GM18907 (cell line): ENCODE data around the gene PEX14.

Source experiments
- ATAC-seq: cut with Tn5 transposase; IDR thresholded peaks from one replicate; pipeline ENCODE4 v1.9.1; 2021; ENCODE audit warnings: mild to moderate bottlenecking, moderate library complexity; ENCODE audit not compliant: unreplicated experiment

PEX14 gene

DNA sequence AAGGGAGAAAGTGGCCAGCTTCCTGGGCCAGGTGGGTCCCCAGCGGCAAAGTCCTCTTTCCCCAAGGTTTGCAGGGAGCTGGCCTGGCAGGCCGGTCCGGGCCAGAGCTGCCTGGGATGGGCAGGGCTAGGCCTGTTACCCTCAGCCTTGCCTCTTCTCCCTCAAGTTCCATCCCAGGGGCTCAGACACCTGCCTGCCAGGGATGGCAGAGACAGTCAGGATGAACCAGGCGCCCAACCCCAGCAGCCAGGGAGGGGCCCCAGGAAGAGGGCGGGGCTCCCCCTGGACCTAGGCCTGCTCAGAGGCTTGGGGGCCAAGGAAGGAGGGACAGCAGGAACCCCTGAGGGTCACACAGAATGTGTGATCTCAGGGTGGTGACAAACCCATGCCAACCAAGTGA is 201.1 kb downstream of the PEX14 start:
- no peak for ATAC-seq

DNA sequence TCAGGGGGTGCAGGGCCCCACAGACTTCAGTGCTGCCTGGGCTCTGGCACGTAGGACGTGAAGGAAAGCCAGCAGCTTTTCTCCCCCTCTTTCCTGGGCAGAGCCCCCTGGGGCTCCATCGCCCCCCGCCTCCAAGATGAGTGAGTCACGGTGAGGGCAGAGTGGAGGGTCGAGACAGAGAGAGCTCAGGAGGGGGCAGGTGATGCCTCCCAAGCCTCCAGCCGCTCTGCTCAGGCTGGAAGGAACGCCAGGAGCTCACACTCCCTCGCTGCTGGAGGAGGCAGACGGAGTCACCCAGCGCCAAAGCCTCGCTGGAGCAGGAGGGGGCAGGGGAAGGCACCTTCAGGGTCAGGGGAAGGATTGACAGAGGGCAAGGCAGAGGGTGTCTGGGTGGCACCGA is 202.2 kb downstream of the PEX14 start:
- no peak for ATAC-seq

DNA sequence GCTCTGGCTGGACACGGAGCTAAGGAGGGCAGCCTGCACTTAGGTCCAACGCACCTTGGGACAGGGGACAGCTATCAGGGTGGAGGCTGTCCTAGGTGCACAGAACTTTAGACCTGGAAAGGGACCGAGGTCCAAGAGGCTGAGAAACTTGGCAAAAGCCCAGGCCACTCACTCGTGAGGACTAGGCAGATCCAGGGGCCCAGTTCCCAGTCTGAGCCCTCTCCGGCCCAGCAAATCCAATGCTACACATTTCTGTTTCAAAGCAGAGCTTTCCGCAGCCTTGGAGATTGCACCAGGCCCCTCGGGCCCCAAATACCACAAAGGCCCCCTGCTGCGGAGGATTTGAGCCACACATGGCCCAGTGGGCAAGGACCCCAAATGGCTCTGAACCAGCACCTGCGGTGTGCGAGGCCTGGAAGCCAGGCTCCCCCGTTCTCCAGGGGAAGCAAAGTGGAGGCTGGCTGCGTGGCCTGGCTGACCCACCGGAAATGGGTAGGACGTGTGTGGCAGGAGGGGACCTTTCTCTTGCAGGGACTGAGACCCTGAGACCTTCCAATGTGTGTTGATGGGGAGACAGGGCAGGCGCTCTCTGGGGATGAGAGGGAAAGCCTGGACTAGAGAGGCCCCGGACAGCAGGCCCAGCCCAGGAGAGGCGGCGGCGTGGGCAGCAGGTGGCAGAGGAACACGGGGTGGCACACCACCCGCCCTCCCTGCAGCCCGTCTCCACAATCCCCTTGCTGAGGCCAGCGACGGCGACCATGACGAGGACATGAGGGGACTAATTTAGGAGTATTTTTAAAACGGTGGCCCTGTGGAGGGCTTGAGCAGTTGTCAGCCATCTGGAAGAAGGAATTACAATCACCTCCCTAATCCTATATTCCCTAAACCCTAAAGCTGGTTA is 203.0 kb downstream of the PEX14 start:
- no peak for ATAC-seq

DNA sequence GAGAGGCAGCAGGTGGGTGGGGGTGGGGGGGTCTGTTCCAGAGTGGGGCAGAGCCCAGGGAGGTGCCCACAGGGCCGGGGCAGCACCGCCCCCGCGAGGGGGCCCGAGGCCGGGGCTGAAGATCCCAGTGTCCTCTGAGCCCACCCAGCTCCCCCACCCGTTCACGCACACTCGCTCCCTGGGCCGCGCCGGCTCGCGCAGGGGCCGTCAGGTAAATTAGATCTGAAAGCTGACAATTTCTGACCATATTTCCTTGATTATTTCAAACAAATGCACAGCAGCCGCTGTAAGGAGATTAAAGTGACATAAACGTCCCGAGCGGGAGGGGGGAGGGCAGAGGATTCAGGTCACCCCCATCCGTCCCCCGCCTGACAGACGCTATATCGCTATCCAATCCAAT is 203.7 kb downstream of the PEX14 start:
- no peak for ATAC-seq

DNA sequence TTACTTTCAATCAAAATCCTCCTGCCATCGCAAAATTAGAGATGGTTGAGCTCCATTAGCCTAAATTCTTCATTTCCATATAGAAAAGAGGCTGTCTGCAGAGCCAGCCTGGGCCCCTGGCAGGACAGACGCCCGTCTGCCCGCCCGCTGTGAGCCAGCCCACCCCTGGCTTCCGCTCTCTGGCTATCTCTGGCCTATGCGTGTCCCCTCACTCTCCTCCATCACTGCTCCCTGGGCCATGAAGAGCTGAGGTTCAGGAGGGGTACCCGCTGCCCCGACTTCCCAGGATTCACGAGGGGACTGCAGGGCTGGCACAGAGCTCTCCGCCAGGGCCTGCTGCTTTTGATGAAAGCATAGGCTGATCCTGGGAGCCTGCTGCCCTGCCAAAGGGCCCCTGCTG is 204.1 kb downstream of the PEX14 start:
- ATAC-seq, result no peak

DNA sequence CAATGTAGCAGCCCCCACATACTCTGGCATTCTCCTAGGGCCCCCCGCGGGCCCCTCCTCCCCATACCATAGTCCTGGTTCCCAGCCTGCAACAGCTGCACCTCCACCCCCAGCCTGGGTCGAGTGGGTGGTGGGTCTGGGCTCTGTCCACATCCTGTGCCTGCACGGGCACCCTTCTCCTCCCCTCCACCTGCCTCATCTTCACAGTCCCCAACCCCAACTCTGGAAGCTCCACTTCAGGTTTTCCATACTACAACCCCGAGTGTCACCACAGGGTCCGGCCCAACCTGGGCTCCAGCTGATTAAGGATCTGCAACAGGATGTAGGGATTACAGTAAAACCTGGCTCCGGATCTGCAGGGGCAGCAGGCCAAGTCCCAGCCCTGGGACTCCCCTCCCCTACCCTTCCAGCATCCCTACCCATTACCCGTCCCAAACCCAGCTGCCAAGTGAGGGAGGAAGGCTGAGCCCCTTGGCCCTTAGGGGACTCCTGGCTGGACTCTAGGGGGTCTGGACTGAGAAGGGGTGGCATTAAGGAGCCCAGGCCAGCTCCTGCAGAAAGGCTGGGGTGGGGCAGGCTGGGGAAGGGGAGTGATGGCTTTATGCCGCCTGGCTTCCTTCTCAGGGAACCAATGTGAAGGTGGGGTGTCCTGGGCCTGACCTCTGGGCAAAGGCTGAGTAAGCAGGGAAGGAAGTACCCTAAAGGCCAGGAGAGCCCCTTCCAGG is 204.9 kb downstream of the PEX14 start:
- ATAC-seq, result no peak
